ENCODE results near the gene GOLGA2.

- TF ChIP-seq POLR2A (IDR thresholded peaks at IDR 0.05) (no peak), CTCF (IDR thresholded peaks at IDR 0.05) (no peak), EP300 (IDR thresholded peaks at IDR 0.05) (no peak), POLR2AphosphoS5 (IDR thresholded peaks at IDR 0.05) (no peak)
Measured at GRCh38 chr9:128321343-128321742, 45.5 kb upstream of the GOLGA2 start.

Measured in gastroesophageal sphincter (tissue), 3 donors.